Transverse colon (tissue), 4 donors: ENCODE data around the gene TSC22D3. TPM values are rescaled to one million over a fixed set of nuclear protein-coding genes. Genes with fewer than 3 reads are reported as not detected.

Source experiments
- DNase-seq: peaks from one replicate; pipeline ENCODE4 v3.0.0-alpha.2; 2019
- H3K27ac ChIP-seq, 4 donors: fragments of 200-600 bp; sonication (generic); 2 replicates each; pipeline ENCODE4 v1.5.1; 2016 to 2018; ENCODE audit warnings: inconsistent platforms in 4 of 4
- H3K27me3 ChIP-seq: fragments of 200-600 bp; sonication (generic); 2 replicates; pipeline ENCODE4 v1.5.1; 2017; ENCODE audit warnings: inconsistent platforms
- H3K36me3 ChIP-seq, 4 donors: fragments of 200-600 bp; sonication (generic); 2 replicates each; pipeline ENCODE4 v1.5.1; 2017 to 2019; ENCODE audit warnings: inconsistent platforms in 4 of 4
- H3K4me1 ChIP-seq, 4 donors: fragments of 200-600 bp; sonication (generic); 2 replicates each; pipeline ENCODE4 v1.5.1; 2017 to 2020; ENCODE audit warnings: inconsistent platforms in 4 of 4
- H3K4me3 ChIP-seq, 4 donors: fragments of 200-600 bp; sonication (generic); 1 replicate in 1 of 4; 2 replicates in 3 of 4; pipeline versions ENCODE4 v1.5.1 to v1.6.1; 2017 to 2019; ENCODE audit warnings: inconsistent platforms in 4 of 4
- H3K9me3 ChIP-seq, 2 donors: fragments of 200-600 bp; sonication (generic); 2 replicates each; pipeline ENCODE4 v1.5.1; 2017 to 2019; ENCODE audit warnings: inconsistent platforms in 2 of 2
- CTCF ChIP-seq, 5 experiments: fragments of 200-600 bp in 3 of 5; fragments of 450-650 bp in 2 of 5; sonication (generic) in 3 of 5; IDR thresholded peaks; 1 replicate in 2 of 5; 2 replicates in 3 of 5; pipeline ENCODE4 v1.5.1; 2016 to 2017; ENCODE audit warnings: antibody characterized with exemption in 5 of 5, inconsistent platforms in 3 of 5, mild to moderate bottlenecking in 2 of 5, moderate library complexity in 1 of 5
- EP300 ChIP-seq: sonication (generic); formaldehyde crosslinking; IDR thresholded peaks from one replicate; pipeline ENCODE4 v1.6.1; 2017; ENCODE audit warnings: antibody characterized with exemption, low read depth
- POLR2A ChIP-seq: fragments of 450-650 bp; IDR thresholded peaks from one replicate; pipeline ENCODE4 v1.6.1; 2016; ENCODE audit warnings: antibody characterized with exemption, mild to moderate bottlenecking, moderate library complexity
- POLR2AphosphoS5 ChIP-seq, 3 donors: sonication (generic); formaldehyde crosslinking; IDR thresholded peaks; one replicate each; pipeline ENCODE4 v1.6.1; 2016; ENCODE audit warnings: antibody characterized with exemption in 3 of 3
- WGBS, 2 donors: methylation state at CpG; one replicate each; pipeline ENCODE4 v1.1.5; 2018; ENCODE audit warnings: low coverage in 1 of 2; 5-methylcytosine and 5-hydroxymethylcytosine counted together
- in situ Hi-C, 4 donors: fragments of 200-750 bp; cut with MboI; loops; one replicate each; pipeline versions ENCODE4 v1.15.0 to v1.15.1; 2017; ENCODE audit warnings: low sequenced_read_pairs in 3 of 4, low pct_ligation_motif_present in 1 of 4, low pct_unique_long_range_greater_than_20kb in 1 of 4
- intact Hi-C: fragments of 100-400 bp; cut with DNase I; formaldehyde crosslinking; loops from one replicate; pipeline ENCODE4 v1.15.1; 2023; ENCODE audit warnings: low total_unique reads
- total RNA-seq, 4 donors: library from RNA; depleted of rRNA; stranded (reverse); fragments of >200 nt; gene quantifications; one replicate each; pipeline ENCODE4 v1.1.0, GENCODE V29; 2016

The TSC22D3 gene
- total RNA-seq, 4 donors from 2014 or later, result 146 to 349 (median 202) TPM

GRCh38 chrX:107716816-107717700 lies 58.5 kb downstream of the TSC22D3 start:
- Histone ChIP-seq H3K27me3 (no peaks in the 10 kb centered on the region), H3K4me3 (peak overlapping the region; percentile 65 to 86 (median 78)), H3K36me3 (no peaks in the 10 kb centered on the region), H3K9me3 (no peaks in the 10 kb centered on the region), H3K27ac (peak overlapping the region; percentile 92 to 96 (median 95)), H3K4me1 (peaks cover 0 to 16% (median 4%) of the 10 kb centered on the region in 4 donors)
- peak in 1 of 5 experiments; percentile 12 for TF ChIP-seq CTCF (IDR thresholded peaks at IDR 0.05)
- peak; percentile 70 for TF ChIP-seq EP300
- TF ChIP-seq POLR2A, result peak; percentile 97
- TF ChIP-seq POLR2AphosphoS5 (IDR thresholded peaks at IDR 0.05), result peak; percentile 98 to 99 (median 99)
- peak; percentile 90 for DNase-seq
- WGBS, 2 donors, result 38% methylated on average over 29 of the region's 29 CpGs; no CpG with 5 or more reads in 1 of the 2 donors
- intact Hi-C loops, result loop anchor here (5.0 kb wide), 2 partner anchors 40 to 60 kb away; partner anchors contain the start of genes NCBP2L and TSC22D3
- in situ Hi-C loops, result loop anchor here in 1 of 4 donors (5.0 kb wide), 1 partner anchor 40 kb away; no protein-coding TSS in a partner anchor

GRCh38 chrX:107716118-107716684 lies 59.4 kb downstream of the TSC22D3 start:
- Histone ChIP-seq H3K4me3 (peak overlapping the region; percentile 65 to 86 (median 78)), H3K9me3 (no peaks in the 10 kb centered on the region), H3K27ac (peak overlapping the region; percentile 92 to 96 (median 95)), H3K36me3 (no peaks in the 10 kb centered on the region), H3K27me3 (no peaks in the 10 kb centered on the region), H3K4me1 (peaks cover 0 to 25% (median 9%) of the 10 kb centered on the region in 4 donors)
- WGBS, 2 donors, result 27% methylated on average over 45 of the region's 52 CpGs; no CpG with 5 or more reads in 1 of the 2 donors
- intact Hi-C loops (loop anchor here (5.0 kb wide), 2 partner anchors 39 to 61 kb away; partner anchors contain the start of genes NCBP2L and TSC22D3), in situ Hi-C loops (loop anchor here in 1 of 4 donors (5.0 kb wide), 1 partner anchor 39 kb away; no protein-coding TSS in a partner anchor)
- DNase-seq, result peak; percentile 28
- TF ChIP-seq POLR2AphosphoS5 (IDR thresholded peaks at IDR 0.05), result peak in 2 of 3 donors; percentile 3 to 16
- no peak for TF ChIP-seq CTCF (IDR thresholded peaks at IDR 0.05)

GRCh38 chrX:107715331-107716117 lies 60.1 kb downstream of the TSC22D3 start:
- Histone ChIP-seq H3K4me1 (peaks cover 0 to 30% (median 12%) of the 10 kb centered on the region in 4 donors), H3K36me3 (no peaks in the 10 kb centered on the region), H3K9me3 (no peaks in the 10 kb centered on the region), H3K4me3 (peak overlapping the region; percentile 65 to 86 (median 78)), H3K27me3 (no peaks in the 10 kb centered on the region), H3K27ac (peak overlapping the region; percentile 92 to 96 (median 95))
- in situ Hi-C loops (loop anchor here in 1 of 4 donors (5.0 kb wide), 1 partner anchor 38 kb away; no protein-coding TSS in a partner anchor), intact Hi-C loops (loop anchor here (5.0 kb wide), 2 partner anchors 38 to 62 kb away; partner anchors contain the start of genes NCBP2L and TSC22D3)
- WGBS, 2 donors, result 35% methylated on average over 14 of the region's 15 CpGs; no CpG with 5 or more reads in 1 of the 2 donors
- peak; percentile 47 for TF ChIP-seq POLR2A
- no peak for TF ChIP-seq CTCF (IDR thresholded peaks at IDR 0.05)
- TF ChIP-seq POLR2AphosphoS5 (IDR thresholded peaks at IDR 0.05), result peak in 2 of 3 donors; percentile 3 to 47
- no peak for TF ChIP-seq EP300
- DNase-seq, result peak; percentile 11
